Transverse colon (tissue), 4 donors: ENCODE measurements around the gene GPR108.
"Not testable (repeated sequence)": the region's sequence is repeated elsewhere in the genome, so short reads cannot be mapped to it uniquely, and the experiment has no call there.

Experiments
- EP300 ChIP-seq: sonication (generic); formaldehyde crosslinking; IDR thresholded peaks from one replicate; pipeline ENCODE4 v1.6.1; 2017; ENCODE audit warnings: antibody characterized with exemption, low read depth
- POLR2A ChIP-seq: fragments of 450-650 bp; IDR thresholded peaks from one replicate; pipeline ENCODE4 v1.6.1; 2016; ENCODE audit warnings: antibody characterized with exemption, mild to moderate bottlenecking, moderate library complexity
- POLR2AphosphoS5 ChIP-seq, 3 donors: sonication (generic); formaldehyde crosslinking; IDR thresholded peaks; one replicate each; pipeline ENCODE4 v1.6.1; 2016; ENCODE audit warnings: antibody characterized with exemption in 3 of 3
- TF ChIP-seq, protein P1 (sequence below), 5 experiments: fragments of 200-600 bp in 3 of 5; fragments of 450-650 bp in 2 of 5; sonication (generic) in 3 of 5; IDR thresholded peaks; 1 replicate in 2 of 5; 2 replicates in 3 of 5; pipeline ENCODE4 v1.5.1; 2016 to 2017; ENCODE audit warnings: antibody characterized with exemption in 5 of 5, inconsistent platforms in 3 of 5, mild to moderate bottlenecking in 2 of 5, moderate library complexity in 1 of 5

DNA sequence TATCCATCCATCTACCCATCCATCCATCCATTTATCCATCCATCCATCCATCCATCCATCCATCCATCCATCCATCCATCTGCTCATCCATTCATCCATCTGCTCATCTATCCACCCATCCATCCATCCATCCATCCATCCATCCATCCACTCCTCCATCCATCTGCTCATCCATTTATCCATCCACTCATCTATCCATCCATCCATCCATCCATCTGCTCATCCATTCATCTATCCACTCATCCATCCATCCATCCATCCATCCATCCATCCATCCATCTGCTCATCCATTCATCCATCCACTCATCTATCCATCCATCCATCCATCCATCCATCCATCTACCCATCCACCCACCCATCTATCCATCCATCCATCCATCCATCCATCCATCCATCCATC, 38.7 kb upstream of the GPR108 start:
- TF ChIP-seq, protein P1, sequence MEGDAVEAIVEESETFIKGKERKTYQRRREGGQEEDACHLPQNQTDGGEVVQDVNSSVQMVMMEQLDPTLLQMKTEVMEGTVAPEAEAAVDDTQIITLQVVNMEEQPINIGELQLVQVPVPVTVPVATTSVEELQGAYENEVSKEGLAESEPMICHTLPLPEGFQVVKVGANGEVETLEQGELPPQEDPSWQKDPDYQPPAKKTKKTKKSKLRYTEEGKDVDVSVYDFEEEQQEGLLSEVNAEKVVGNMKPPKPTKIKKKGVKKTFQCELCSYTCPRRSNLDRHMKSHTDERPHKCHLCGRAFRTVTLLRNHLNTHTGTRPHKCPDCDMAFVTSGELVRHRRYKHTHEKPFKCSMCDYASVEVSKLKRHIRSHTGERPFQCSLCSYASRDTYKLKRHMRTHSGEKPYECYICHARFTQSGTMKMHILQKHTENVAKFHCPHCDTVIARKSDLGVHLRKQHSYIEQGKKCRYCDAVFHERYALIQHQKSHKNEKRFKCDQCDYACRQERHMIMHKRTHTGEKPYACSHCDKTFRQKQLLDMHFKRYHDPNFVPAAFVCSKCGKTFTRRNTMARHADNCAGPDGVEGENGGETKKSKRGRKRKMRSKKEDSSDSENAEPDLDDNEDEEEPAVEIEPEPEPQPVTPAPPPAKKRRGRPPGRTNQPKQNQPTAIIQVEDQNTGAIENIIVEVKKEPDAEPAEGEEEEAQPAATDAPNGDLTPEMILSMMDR (IDR thresholded peaks at IDR 0.05) = not testable (repeated sequence)
- not testable (repeated sequence) for TF ChIP-seq POLR2AphosphoS5 (IDR thresholded peaks at IDR 0.05); POLR2A; EP300
